ENCODE measurements around the gene DPP6.

The DPP6 gene

GRCh38 chr7:154750353-154750801 lies 698.2 kb downstream of the DPP6 start:
- Histone ChIP-seq H3K27me3 (no peaks in the 10 kb centered on the region), H3K9me3 (no peaks in the 10 kb centered on the region), H3K4me1 (ENCODE audit: control insufficient read depth in 1 of 2, insufficient read depth in 1 of 2, low read depth in 1 of 2, low read length in 1 of 2) (no peaks in the 10 kb centered on the region), H3K36me3 (no peaks in the 10 kb centered on the region), H3K27ac (no peak overlapping the region), H3K4me3 (ENCODE audit: low read depth in 1 of 2, low read length in 1 of 2) (no peak overlapping the region)
- TF ChIP-seq, protein P1, sequence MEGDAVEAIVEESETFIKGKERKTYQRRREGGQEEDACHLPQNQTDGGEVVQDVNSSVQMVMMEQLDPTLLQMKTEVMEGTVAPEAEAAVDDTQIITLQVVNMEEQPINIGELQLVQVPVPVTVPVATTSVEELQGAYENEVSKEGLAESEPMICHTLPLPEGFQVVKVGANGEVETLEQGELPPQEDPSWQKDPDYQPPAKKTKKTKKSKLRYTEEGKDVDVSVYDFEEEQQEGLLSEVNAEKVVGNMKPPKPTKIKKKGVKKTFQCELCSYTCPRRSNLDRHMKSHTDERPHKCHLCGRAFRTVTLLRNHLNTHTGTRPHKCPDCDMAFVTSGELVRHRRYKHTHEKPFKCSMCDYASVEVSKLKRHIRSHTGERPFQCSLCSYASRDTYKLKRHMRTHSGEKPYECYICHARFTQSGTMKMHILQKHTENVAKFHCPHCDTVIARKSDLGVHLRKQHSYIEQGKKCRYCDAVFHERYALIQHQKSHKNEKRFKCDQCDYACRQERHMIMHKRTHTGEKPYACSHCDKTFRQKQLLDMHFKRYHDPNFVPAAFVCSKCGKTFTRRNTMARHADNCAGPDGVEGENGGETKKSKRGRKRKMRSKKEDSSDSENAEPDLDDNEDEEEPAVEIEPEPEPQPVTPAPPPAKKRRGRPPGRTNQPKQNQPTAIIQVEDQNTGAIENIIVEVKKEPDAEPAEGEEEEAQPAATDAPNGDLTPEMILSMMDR (IDR thresholded peaks at IDR 0.05): no peak

GRCh38 chr7:154753226-154753625 lies 701.0 kb downstream of the DPP6 start:
- H3K4me1 ChIP-seq (ENCODE audit: control insufficient read depth in 1 of 2, insufficient read depth in 1 of 2, low read depth in 1 of 2, low read length in 1 of 2): no peaks in the 10 kb centered on the region
- H3K4me3 ChIP-seq (ENCODE audit: low read depth in 1 of 2, low read length in 1 of 2): no peak overlapping the region
- no peaks in the 10 kb centered on the region for H3K36me3 ChIP-seq
- no peaks in the 10 kb centered on the region for H3K27me3 ChIP-seq
- TF ChIP-seq, protein P1 (IDR thresholded peaks at IDR 0.05): no peak
- no peak overlapping the region for H3K27ac ChIP-seq
- no peaks in the 10 kb centered on the region for H3K9me3 ChIP-seq

- Histone ChIP-seq H3K36me3 (no peaks in the 10 kb centered on the region), H3K27ac (no peak overlapping the region), H3K9me3 (no peaks in the 10 kb centered on the region), H3K27me3 (no peaks in the 10 kb centered on the region), H3K4me3 (ENCODE audit: low read depth in 1 of 2, low read length in 1 of 2) (no peak overlapping the region), H3K4me1 (ENCODE audit: control insufficient read depth in 1 of 2, insufficient read depth in 1 of 2, low read depth in 1 of 2, low read length in 1 of 2) (no peaks in the 10 kb centered on the region)
- TF ChIP-seq, protein P1 (IDR thresholded peaks at IDR 0.05): no peak
Measured at GRCh38 chr7:154757756-154758155, 705.6 kb downstream of the DPP6 start.

DNA sequence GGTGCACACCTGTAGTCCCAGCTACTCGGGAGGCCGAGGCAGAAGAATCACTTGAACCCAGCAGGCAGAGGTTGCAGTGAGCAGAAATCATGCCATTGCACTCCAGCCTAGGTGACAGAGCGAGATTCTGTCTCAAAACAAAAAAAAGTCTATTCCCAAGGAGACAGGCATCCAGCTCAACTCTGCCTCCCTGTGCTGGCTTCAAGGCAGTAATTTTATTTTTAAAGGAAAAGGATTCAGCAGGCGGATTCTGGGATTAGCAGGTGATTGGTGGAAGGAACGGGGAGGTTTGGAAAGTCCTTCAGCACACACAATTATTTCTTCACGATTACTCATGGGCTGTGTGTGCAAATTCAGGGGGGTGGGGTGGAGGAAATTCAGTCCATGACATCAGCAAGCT lies 707.8 kb downstream of the DPP6 start:
- Histone ChIP-seq H3K4me1 (ENCODE audit: control insufficient read depth in 1 of 2, insufficient read depth in 1 of 2, low read depth in 1 of 2, low read length in 1 of 2) (no peaks in the 10 kb centered on the region), H3K9me3 (no peaks in the 10 kb centered on the region)

GRCh38 chr7:154765118-154765517 lies 712.9 kb downstream of the DPP6 start:
- H3K36me3 ChIP-seq: no peaks in the 10 kb centered on the region
- H3K27me3 ChIP-seq: no peaks in the 10 kb centered on the region
- no peaks in the 10 kb centered on the region for H3K9me3 ChIP-seq

More for the DNA sequence above, 707.8 kb downstream of the DPP6 start:
- no peaks in the 10 kb centered on the region for H3K36me3 ChIP-seq
- TF ChIP-seq, protein P1 (IDR thresholded peaks at IDR 0.05): no peak
- no peaks in the 10 kb centered on the region for H3K27me3 ChIP-seq
- no peak overlapping the region for H3K27ac ChIP-seq
- H3K4me3 ChIP-seq (ENCODE audit: low read depth in 1 of 2, low read length in 1 of 2): no peak overlapping the region

More at GRCh38 chr7:154765118-154765517, 712.9 kb downstream of the DPP6 start:
- Histone ChIP-seq H3K4me3 (ENCODE audit: low read depth in 1 of 2, low read length in 1 of 2) (no peak overlapping the region), H3K4me1 (ENCODE audit: control insufficient read depth in 1 of 2, insufficient read depth in 1 of 2, low read depth in 1 of 2, low read length in 1 of 2) (no peaks in the 10 kb centered on the region), H3K27ac (no peak overlapping the region)
- TF ChIP-seq, protein P1 (IDR thresholded peaks at IDR 0.05): no peak

Data from neutrophil (primary cell).